IMR-90 (cell line): ENCODE measurements around the gene C2CD4C. TPM values are rescaled to one million over a fixed set of nuclear protein-coding genes. Genes with fewer than 3 reads are reported as not detected.

Source experiments
- ATAC-seq: fragments of 200-7000 bp; cut with Tn5 transposase; 2 replicates; pipeline ENCODE4 v1.9.1; 2020; ENCODE audit warnings: low read depth, mild to moderate bottlenecking, moderate library complexity
- BruUV-seq: library from RNA; stranded (reverse); fragments of 400-500 nt; replicated peaks from 2 replicates; lab custom pipeline; 2021; lab: Mats Ljungman, UMichigan
- CTCF ChIA-PET: fragments of 300-600 bp; formaldehyde crosslinking; extraction: SDS; loops from one replicate; lab custom pipeline; 2021; ENCODE audit warnings: antibody characterized with exemption; lab: Yijun Ruan, JAX
- POLR2A ChIA-PET: fragments of 300-600 bp; sonication (Branson Sonifier 250); formaldehyde crosslinking; loops from one replicate; lab custom pipeline; 2022; ENCODE audit warnings: antibody characterized with exemption; ENCODE audit not compliant: unreplicated experiment; lab: Charles Lee
- DNase-seq: peaks from one replicate; pipeline ENCODE4 v3.0.0; 2013
- H2AFZ ChIP-seq: replicated peaks from 2 replicates; pipeline ENCODE3; 2013; ENCODE audit warnings: low read length, mild to moderate bottlenecking; ENCODE audit not compliant: poor library complexity
- H2AK5ac ChIP-seq: 2 replicates; pipeline ENCODE4 v1.6.1; 2013; ENCODE audit warnings: low read depth, low read length, inconsistent platforms
- H2AK9ac ChIP-seq: replicated peaks from 2 replicates; pipeline ENCODE3; 2013; ENCODE audit warnings: mild to moderate bottlenecking, low read depth, low read length, moderate library complexity; ENCODE audit not compliant: poor library complexity
- H2BK120ac ChIP-seq: 2 replicates; pipeline ENCODE4 v1.6.1; 2013; ENCODE audit warnings: low read depth, low read length, inconsistent platforms
- H2BK15ac ChIP-seq: 3 replicates; pipeline ENCODE4 v1.6.1; 2013; ENCODE audit warnings: low read depth, low read length, inconsistent platforms
- H2BK20ac ChIP-seq: 2 replicates; pipeline ENCODE4 v1.6.1; 2013; ENCODE audit warnings: low read depth, mild to moderate bottlenecking, inconsistent platforms, low read length, moderate library complexity
- H2BK5ac ChIP-seq: 2 replicates; pipeline ENCODE4 v1.6.1; 2013; ENCODE audit warnings: mild to moderate bottlenecking, low read depth, low read length, inconsistent platforms; ENCODE audit not compliant: poor library complexity, severe bottlenecking
- H3K14ac ChIP-seq: replicated peaks from 2 replicates; pipeline ENCODE4 v1.6.1; 2013; ENCODE audit warnings: low read depth, low read length, inconsistent platforms
- H3K18ac ChIP-seq: 2 replicates; pipeline ENCODE4 v1.6.1; 2013; ENCODE audit warnings: low read depth, low read length, control low read depth
- H3K23ac ChIP-seq: 2 replicates; pipeline ENCODE4 v1.6.1; 2013; ENCODE audit warnings: low read depth, low read length, inconsistent platforms
- H3K27ac ChIP-seq: 2 replicates; pipeline ENCODE4 v1.5.1; 2013; ENCODE audit warnings: mild to moderate bottlenecking, control low read depth, low read length; ENCODE audit not compliant: insufficient read depth
- H3K27me3 ChIP-seq: 2 replicates; pipeline ENCODE4 v1.6.1; 2013; ENCODE audit warnings: low read length; ENCODE audit not compliant: control insufficient read depth, insufficient read depth
- H3K36me3 ChIP-seq: 2 replicates; pipeline ENCODE4 v1.6.1; 2013; ENCODE audit warnings: low read length, mixed read lengths; ENCODE audit not compliant: control insufficient read depth, insufficient read depth
- H3K4ac ChIP-seq: 2 replicates; pipeline ENCODE4 v1.6.1; 2013; ENCODE audit warnings: low read depth, low read length, inconsistent platforms
- H3K4me1 ChIP-seq: 2 replicates; pipeline ENCODE4 v1.6.1; 2013; ENCODE audit warnings: low read length, mixed read lengths; ENCODE audit not compliant: control insufficient read depth, insufficient read depth
- H3K4me2 ChIP-seq: 2 replicates; pipeline ENCODE4 v1.6.1; 2013; ENCODE audit warnings: low read depth, mild to moderate bottlenecking, control low read depth, low read length, moderate library complexity
- H3K4me3 ChIP-seq: 2 replicates; pipeline ENCODE4 v1.5.1; 2013; ENCODE audit warnings: low read depth, mild to moderate bottlenecking, control low read depth, low read length, moderate library complexity; ENCODE audit not compliant: insufficient read depth
- H3K56ac ChIP-seq: 2 replicates; pipeline ENCODE4 v1.6.1; 2013; ENCODE audit warnings: low read length, inconsistent platforms; ENCODE audit not compliant: insufficient read depth; ENCODE audit errors: extremely low read depth
- H3K79me1 ChIP-seq, 2 experiments: 2 replicates each; pipeline ENCODE4 v1.6.1; 2013; ENCODE audit warnings: low read length in 2 of 2, inconsistent platforms in 1 of 2, low read depth in 1 of 2
- H3K9ac ChIP-seq: 2 replicates; pipeline ENCODE4 v1.6.1; 2013; ENCODE audit warnings: low read depth, low read length, control low read depth
- H3K9me1 ChIP-seq: 2 replicates; pipeline ENCODE4 v1.6.1; 2013; ENCODE audit warnings: low read length, inconsistent platforms; ENCODE audit not compliant: insufficient read depth
- H3K9me3 ChIP-seq: 2 replicates; pipeline ENCODE4 v1.6.1; 2013; ENCODE audit warnings: low read length; ENCODE audit not compliant: control insufficient read depth, insufficient read depth
- H4K20me1 ChIP-seq: 2 replicates; pipeline ENCODE4 v1.6.1; 2013; ENCODE audit warnings: low read length, inconsistent platforms; ENCODE audit not compliant: insufficient read depth
- H4K5ac ChIP-seq: 2 replicates; pipeline ENCODE4 v1.6.1; 2013; ENCODE audit warnings: mild to moderate bottlenecking, low read depth, low read length, control low read depth
- H4K8ac ChIP-seq, 2 experiments: 2 replicates each; pipeline ENCODE4 v1.6.1; 2013; ENCODE audit warnings: low read depth in 2 of 2, low read length in 2 of 2, control low read depth in 1 of 2, inconsistent platforms in 1 of 2
- H4K91ac ChIP-seq: 2 replicates; pipeline ENCODE4 v1.6.1; 2013; ENCODE audit warnings: low read depth, low read length, inconsistent platforms; ENCODE audit not compliant: insufficient read depth
- BHLHE40 ChIP-seq: fragments of 150-350 bp; IDR thresholded peaks from 2 replicates; pipeline ENCODE4 v1.6.1; 2016; ENCODE audit warnings: mild to moderate bottlenecking, low read depth, low read length
- CEBPB ChIP-seq: IDR thresholded peaks from 2 replicates; pipeline ENCODE4 v1.6.1; 2012; ENCODE audit warnings: low read depth, low read length, improper control_type of control experiment
- CHD1 ChIP-seq: IDR thresholded peaks from 2 replicates; pipeline ENCODE4 v1.6.1; 2012; ENCODE audit warnings: low read depth, low read length, improper control_type of control experiment
- FOS ChIP-seq: fragments of 150-350 bp; IDR thresholded peaks from 2 replicates; pipeline ENCODE4 v1.6.1; 2016; ENCODE audit warnings: low read depth, low read length
- MAZ ChIP-seq: IDR thresholded peaks from 2 replicates; pipeline ENCODE4 v1.6.1; 2012; ENCODE audit warnings: low read depth, mild to moderate bottlenecking, low read length, improper control_type of control experiment, moderate library complexity, borderline replicate concordance
- MXI1 ChIP-seq: IDR thresholded peaks from 2 replicates; pipeline ENCODE4 v1.6.1; 2012; ENCODE audit warnings: low read depth, mild to moderate bottlenecking, low read length, moderate library complexity, borderline replicate concordance
- RFX5 ChIP-seq: IDR thresholded peaks from 2 replicates; pipeline ENCODE4 v1.8.0; 2012; ENCODE audit warnings: low read depth, mild to moderate bottlenecking, low read length, moderate library complexity
- SMC3 ChIP-seq: fragments of 150-350 bp; IDR thresholded peaks from 2 replicates; pipeline ENCODE4 v1.6.1; 2016; ENCODE audit warnings: low read depth, mild to moderate bottlenecking, antibody characterized with exemption, low read length, moderate library complexity
- WGBS, 2 experiments: methylation state at CpG; one replicate each; pipeline versions ENCODE4 v1.1.5 to v1.1.7; 2013; ENCODE audit warnings: missing lambda C conversion rate in 2 of 2; ENCODE audit not compliant: insufficient read length in 1 of 2; ENCODE audit errors: extremely low coverage in 2 of 2; 5-methylcytosine and 5-hydroxymethylcytosine counted together
- dilution Hi-C: fragments of 300-500 bp; cut with HindIII; formaldehyde crosslinking; loops from one replicate; pipeline ENCODE4 v1.14.3; 2018; ENCODE audit warnings: low sequenced_read_pairs; ENCODE audit not compliant: unreplicated experiment
- in situ Hi-C: fragments of 300-500 bp; cut with MboI; formaldehyde crosslinking; loops from 3 replicates; pipeline ENCODE4 v1.14.3; 2019; ENCODE audit warnings: low sequenced_read_pairs, inconsistent platforms, mixed read lengths
- intact Hi-C: fragments of 100-400 bp; cut with micrococcal nuclease; formaldehyde crosslinking; loops from 2 replicates; pipeline ENCODE4 v1.10.0; 2022
- polyA plus RNA-seq, 3 experiments: library from polyadenylated mRNA; depleted of rRNA; stranded (reverse); fragments of >200 nt; gene quantifications; 2 replicates each; pipeline ENCODE4 v1.2.3, GENCODE V29; 2012; ENCODE audit warnings: low replicate concordance in 1 of 3
- total RNA-seq: library from RNA; depleted of rRNA; stranded (reverse); fragments of >200 nt; gene quantifications from 2 replicates; pipeline ENCODE4 v1.2.3, GENCODE V29; 2012
- TF ChIP-seq, protein P1 (sequence below): fragments of 150-350 bp; IDR thresholded peaks from 2 replicates; pipeline ENCODE4 v1.6.1; 2017; ENCODE audit warnings: mild to moderate bottlenecking, antibody characterized with exemption, low read length, low read depth

C2CD4C gene
- total and polyA plus RNA-seq, 2 of the 4 experiments (the other 2 are of a cell fraction): under 0.01 to 0.07 TPM

DNA sequence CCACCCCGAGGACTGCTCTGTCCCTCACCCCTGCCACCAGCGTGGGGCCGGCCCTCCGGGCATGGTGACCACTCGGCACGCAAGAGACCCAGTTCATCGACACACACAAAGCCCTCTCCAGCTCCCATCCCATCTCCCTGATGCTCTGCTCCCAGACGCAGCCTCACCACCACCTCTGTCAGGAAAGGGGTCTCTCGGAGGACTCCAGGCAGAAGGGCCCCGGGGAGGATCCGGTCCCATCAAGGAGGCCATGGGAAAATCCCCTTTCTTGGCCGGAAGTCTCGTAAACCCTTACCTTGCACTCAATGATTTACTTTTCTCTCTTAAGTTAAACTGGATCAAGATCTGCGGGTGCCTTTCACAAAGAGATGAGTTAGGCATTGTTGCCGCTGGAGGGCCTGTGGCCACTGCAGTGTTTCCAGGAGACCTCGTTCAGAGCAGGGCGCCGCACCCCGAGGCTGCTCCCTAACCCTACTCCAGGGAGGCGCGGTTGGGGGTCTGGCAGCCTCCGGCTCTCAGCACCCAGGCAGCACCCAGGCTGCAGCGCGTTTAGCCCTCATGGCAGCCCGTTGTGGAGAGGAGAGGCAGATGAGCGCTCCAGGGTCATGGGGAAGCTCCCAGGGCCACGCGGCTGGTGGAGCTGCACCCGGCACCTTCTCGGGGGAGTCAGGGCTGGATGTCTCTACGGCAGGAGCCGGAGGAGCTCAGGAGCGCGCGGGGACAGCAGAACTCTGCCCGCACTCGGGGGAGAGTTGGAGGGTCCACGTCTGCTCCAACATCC lies 31.0 kb downstream of the C2CD4C start:
- H3K56ac ChIP-seq: no peak overlapping the region
- no peak overlapping the region for H3K9ac ChIP-seq
- H4K20me1 ChIP-seq: no peaks in the 10 kb centered on the region
- H3K9me1 ChIP-seq: no peaks in the 10 kb centered on the region
- no peak overlapping the region for H2AK9ac ChIP-seq
- H2BK5ac ChIP-seq: no peak overlapping the region
- CTCF ChIA-PET: no interaction called here
- H3K14ac ChIP-seq: no peak overlapping the region
- H2AFZ ChIP-seq: no peak overlapping the region
- POLR2A ChIA-PET: no interaction called here
- dilution Hi-C loops: no loop called here
- in situ Hi-C loops: no loop called here
- WGBS, 2 experiments: 64% methylated on average over 13 of the region's 38 CpGs; no CpG with 5 or more reads in 1 of the 2 experiments
- peaks cover 2% of the 10 kb centered on the region; the same call in 1 of the 2 replicates for H3K4me1 ChIP-seq
- no peaks in the 10 kb centered on the region for H3K79me1 ChIP-seq
- no peak for DNase-seq
- no TSS peak for BruUV-seq
- H4K91ac ChIP-seq: no peak overlapping the region
- H2BK20ac ChIP-seq: no peak overlapping the region
- no peak overlapping the region for H3K18ac ChIP-seq
- H3K9me3 ChIP-seq: no peaks in the 10 kb centered on the region
- ATAC-seq: no peak
- no peak overlapping the region for H2BK15ac ChIP-seq
- H3K4ac ChIP-seq: no peak overlapping the region
- intact Hi-C loops: no loop called here
- H3K4me2 ChIP-seq: no peak overlapping the region
- no peak overlapping the region for H2AK5ac ChIP-seq
- no peaks in the 10 kb centered on the region for H3K36me3 ChIP-seq
- TF ChIP-seq, protein P1, sequence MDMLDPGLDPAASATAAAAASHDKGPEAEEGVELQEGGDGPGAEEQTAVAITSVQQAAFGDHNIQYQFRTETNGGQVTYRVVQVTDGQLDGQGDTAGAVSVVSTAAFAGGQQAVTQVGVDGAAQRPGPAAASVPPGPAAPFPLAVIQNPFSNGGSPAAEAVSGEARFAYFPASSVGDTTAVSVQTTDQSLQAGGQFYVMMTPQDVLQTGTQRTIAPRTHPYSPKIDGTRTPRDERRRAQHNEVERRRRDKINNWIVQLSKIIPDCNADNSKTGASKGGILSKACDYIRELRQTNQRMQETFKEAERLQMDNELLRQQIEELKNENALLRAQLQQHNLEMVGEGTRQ: no peak
- no peak for TF ChIP-seq MXI1
- TF ChIP-seq SMC3: no peak
- no peak for TF ChIP-seq FOS
- TF ChIP-seq MAZ: no peak
- no peak for TF ChIP-seq CEBPB
- TF ChIP-seq RFX5: no peak
- no peak for TF ChIP-seq BHLHE40
- no peak for TF ChIP-seq CHD1
- H3K4me3 ChIP-seq: no peak overlapping the region
- no peak overlapping the region for H4K5ac ChIP-seq
- no peak overlapping the region for H3K23ac ChIP-seq
- no peak overlapping the region for H4K8ac ChIP-seq
- no peak overlapping the region for H2BK120ac ChIP-seq
- peaks cover 30% of the 10 kb centered on the region for H3K27me3 ChIP-seq
- H3K27ac ChIP-seq: no peak overlapping the region
